SK-N-MC (cell line): ENCODE results near the gene PLEKHA5.

ENCODE experiments used
- EZH2 ChIP-seq: fragments of 200-600 bp; sonication (generic); IDR thresholded peaks from one replicate; pipeline ENCODE4 v1.6.1; 2017; ENCODE audit warnings: antibody characterized with exemption
- FOXP2 ChIP-seq: optimal IDR thresholded peaks from 2 replicates; pipeline ENCODE3; 2011; ENCODE audit warnings: mild to moderate bottlenecking, moderate library complexity; ENCODE audit not compliant: insufficient read depth; ENCODE audit errors: extremely low read length, control extremely low read depth
- POLR2AphosphoS5 ChIP-seq: IDR thresholded peaks from 2 replicates; pipeline ENCODE4 v1.6.1; 2012; ENCODE audit warnings: mild to moderate bottlenecking, low read depth, low read length, borderline replicate concordance

DNA sequence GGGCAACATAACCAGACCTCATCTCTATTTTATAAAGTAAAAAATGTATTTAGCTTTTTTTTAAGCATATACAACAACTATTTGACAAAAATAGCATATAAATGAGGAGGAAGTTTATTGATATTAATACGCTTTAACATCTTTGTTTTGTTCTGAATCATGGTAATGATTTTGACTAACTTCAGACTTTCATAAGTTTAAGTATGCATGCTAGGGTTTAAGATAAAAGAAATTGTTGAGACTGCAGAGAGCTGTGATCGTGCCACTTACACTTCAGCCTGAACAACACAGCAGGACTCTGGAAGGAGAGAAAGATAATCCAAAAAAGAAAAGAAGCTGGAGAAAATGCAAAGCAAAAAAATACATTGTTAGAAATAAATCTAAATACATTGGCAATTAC is 221.8 kb downstream of the PLEKHA5 start:
- no peak for TF ChIP-seq EZH2
- no peak for TF ChIP-seq POLR2AphosphoS5
- TF ChIP-seq FOXP2, result no peak
